ENCODE data around the gene ZNF282. TPM values are rescaled to one million over a fixed set of nuclear protein-coding genes. Genes with fewer than 3 reads are reported as not detected.
"Not testable (repeated sequence)": the region's sequence is repeated elsewhere in the genome, so short reads cannot be mapped to it uniquely, and the experiment has no call there.

ZNF282 gene
- total RNA-seq, 1 donor from 2014 or later, result 23.3 TPM

GRCh38 chr7:149266451-149266850 lies 71.1 kb downstream of the ZNF282 start:
- ATAC-seq, result no peak
- H3K36me3 ChIP-seq, result peaks cover 44% of the 10 kb centered on the region
- no peak overlapping the region for H3K4me3 ChIP-seq
- H3K9me3 ChIP-seq, result no peaks in the 10 kb centered on the region
- TF ChIP-seq CTCF (IDR thresholded peaks at IDR 0.05), result no peak
- peaks cover 8% of the 10 kb centered on the region for H3K4me1 ChIP-seq
- no peak overlapping the region for H3K27ac ChIP-seq
- H3K27me3 ChIP-seq, result no peaks in the 10 kb centered on the region
- DNase-seq, result no peak
- intact Hi-C loops (cut with DNase I), result no loop called here

GRCh38 chr7:149267733-149268132 lies 72.4 kb downstream of the ZNF282 start:
- DNase-seq (no peak), ATAC-seq (no peak)
- Histone ChIP-seq H3K4me1 (peaks cover 8% of the 10 kb centered on the region), H3K27me3 (no peaks in the 10 kb centered on the region), H3K9me3 (no peaks in the 10 kb centered on the region), H3K27ac (no peak overlapping the region), H3K4me3 (no peak overlapping the region), H3K36me3 (peaks cover 57% of the 10 kb centered on the region)
- TF ChIP-seq CTCF (IDR thresholded peaks at IDR 0.05), result no peak
- intact Hi-C loops (cut with DNase I), result no loop called here

GRCh38 chr7:149274424-149274823 lies 79.1 kb downstream of the ZNF282 start:
- H3K36me3 ChIP-seq, result peaks cover 77% of the 10 kb centered on the region
- H3K27me3 ChIP-seq; H3K4me3 ChIP-seq; ATAC-seq; H3K4me1 ChIP-seq; intact Hi-C loops (cut with DNase I); DNase-seq; H3K27ac ChIP-seq; H3K9me3 ChIP-seq: not testable (repeated sequence)

Other genes starting within 250 kb of the ZNF282 start
- 117 TPM for gene PDIA4, start 167.0 kb upstream of the ZNF282 start, total RNA-seq
- 5.6 TPM for gene ZNF786, start 104.8 kb upstream of the ZNF282 start, total RNA-seq
- gene ZNF425, start 69.2 kb upstream of the ZNF282 start, total RNA-seq, result 1.4 TPM
- 14.5 TPM for gene ZNF398, start 48.1 kb upstream of the ZNF282 start, total RNA-seq
- gene ZNF212, start 44.1 kb downstream of the ZNF282 start, total RNA-seq, result 10.2 TPM
- gene ZNF783, start 66.7 kb downstream of the ZNF282 start, total RNA-seq, result 18.8 TPM